Transverse colon (tissue), 4 donors: ENCODE measurements around the gene FSCN2. TPM values are rescaled to one million over a fixed set of nuclear protein-coding genes. Genes with fewer than 3 reads are reported as not detected.

ENCODE experiments used
- DNase-seq: peaks from one replicate; pipeline ENCODE4 v3.0.0-alpha.2; 2019
- H3K27ac ChIP-seq, 4 donors: fragments of 200-600 bp; sonication (generic); 2 replicates each; pipeline ENCODE4 v1.5.1; 2016 to 2018; ENCODE audit warnings: inconsistent platforms in 4 of 4
- H3K27me3 ChIP-seq: fragments of 200-600 bp; sonication (generic); 2 replicates; pipeline ENCODE4 v1.5.1; 2017; ENCODE audit warnings: inconsistent platforms
- H3K36me3 ChIP-seq, 4 donors: fragments of 200-600 bp; sonication (generic); 2 replicates each; pipeline ENCODE4 v1.5.1; 2017 to 2019; ENCODE audit warnings: inconsistent platforms in 4 of 4
- H3K4me1 ChIP-seq, 4 donors: fragments of 200-600 bp; sonication (generic); 2 replicates each; pipeline ENCODE4 v1.5.1; 2017 to 2020; ENCODE audit warnings: inconsistent platforms in 4 of 4
- H3K4me3 ChIP-seq, 4 donors: fragments of 200-600 bp; sonication (generic); 1 replicate in 1 of 4; 2 replicates in 3 of 4; pipeline versions ENCODE4 v1.5.1 to v1.6.1; 2017 to 2019; ENCODE audit warnings: inconsistent platforms in 4 of 4
- H3K9me3 ChIP-seq, 2 donors: fragments of 200-600 bp; sonication (generic); 2 replicates each; pipeline ENCODE4 v1.5.1; 2017 to 2019; ENCODE audit warnings: inconsistent platforms in 2 of 2
- CTCF ChIP-seq, 5 experiments: fragments of 200-600 bp in 3 of 5; fragments of 450-650 bp in 2 of 5; sonication (generic) in 3 of 5; IDR thresholded peaks; 1 replicate in 2 of 5; 2 replicates in 3 of 5; pipeline ENCODE4 v1.5.1; 2016 to 2017; ENCODE audit warnings: antibody characterized with exemption in 5 of 5, inconsistent platforms in 3 of 5, mild to moderate bottlenecking in 2 of 5, moderate library complexity in 1 of 5
- EP300 ChIP-seq: sonication (generic); formaldehyde crosslinking; IDR thresholded peaks from one replicate; pipeline ENCODE4 v1.6.1; 2017; ENCODE audit warnings: antibody characterized with exemption, low read depth
- POLR2A ChIP-seq: fragments of 450-650 bp; IDR thresholded peaks from one replicate; pipeline ENCODE4 v1.6.1; 2016; ENCODE audit warnings: antibody characterized with exemption, mild to moderate bottlenecking, moderate library complexity
- POLR2AphosphoS5 ChIP-seq, 3 donors: sonication (generic); formaldehyde crosslinking; IDR thresholded peaks; one replicate each; pipeline ENCODE4 v1.6.1; 2016; ENCODE audit warnings: antibody characterized with exemption in 3 of 3
- WGBS, 2 donors: methylation state at CpG; one replicate each; pipeline ENCODE4 v1.1.5; 2018; ENCODE audit warnings: low coverage in 1 of 2; 5-methylcytosine and 5-hydroxymethylcytosine counted together
- in situ Hi-C, 4 donors: fragments of 200-750 bp; cut with MboI; loops; one replicate each; pipeline versions ENCODE4 v1.15.0 to v1.15.1; 2017; ENCODE audit warnings: low sequenced_read_pairs in 3 of 4, low pct_ligation_motif_present in 1 of 4, low pct_unique_long_range_greater_than_20kb in 1 of 4
- intact Hi-C: fragments of 100-400 bp; cut with DNase I; formaldehyde crosslinking; loops from one replicate; pipeline ENCODE4 v1.15.1; 2023; ENCODE audit warnings: low total_unique reads
- total RNA-seq, 4 donors: library from RNA; depleted of rRNA; stranded (reverse); fragments of >200 nt; gene quantifications; one replicate each; pipeline ENCODE4 v1.1.0, GENCODE V29; 2016

The FSCN2 gene
- total RNA-seq, 4 donors from 2014 or later, result 2.3 to 36.4 (median 17.2) TPM

DNA sequence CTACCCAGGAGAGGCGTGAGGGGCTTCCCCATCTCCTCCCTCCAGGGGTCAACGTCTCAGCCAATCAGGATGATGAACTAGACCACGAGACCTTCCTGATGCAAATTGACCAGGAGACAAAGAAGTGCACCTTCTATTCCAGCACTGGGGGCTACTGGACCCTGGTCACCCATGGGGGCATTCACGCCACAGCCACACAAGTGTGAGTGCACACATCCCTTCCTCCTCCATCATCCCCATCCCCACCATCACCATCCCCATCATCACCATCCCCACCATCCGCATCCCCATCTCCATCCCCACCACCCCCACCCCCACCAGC is 6.8 kb downstream of the FSCN2 start:
- H3K27ac ChIP-seq, result no peak overlapping the region
- no peak for TF ChIP-seq CTCF (IDR thresholded peaks at IDR 0.05)
- no peak for TF ChIP-seq POLR2AphosphoS5 (IDR thresholded peaks at IDR 0.05)
- TF ChIP-seq POLR2A, result no peak
- no peak for TF ChIP-seq EP300
- H3K4me1 ChIP-seq, result peaks cover 7 to 17% (median 11%) of the 10 kb centered on the region in 4 donors
- H3K9me3 ChIP-seq, result no peaks in the 10 kb centered on the region
- H3K4me3 ChIP-seq, result no peak overlapping the region
- peaks cover 29% of the 10 kb centered on the region for H3K27me3 ChIP-seq
- no peaks in the 10 kb centered on the region for H3K36me3 ChIP-seq
- in situ Hi-C loops, result no loop called here
- intact Hi-C loops, result loop anchor here (10.0 kb wide), 1 partner anchor 280 kb away; no protein-coding TSS in a partner anchor
- 78% methylated on average over 5 of the region's 5 CpGs; no CpG with 5 or more reads in 1 of the 2 donors for WGBS, 2 donors
- no peak for DNase-seq

- 57% methylated on average over 13 of the region's 13 CpGs; no CpG with 5 or more reads in 1 of the 2 donors for WGBS, 2 donors
- Histone ChIP-seq H3K4me3 (no peak overlapping the region), H3K4me1 (peaks cover 7 to 17% (median 11%) of the 10 kb centered on the region in 4 donors), H3K27ac (no peak overlapping the region), H3K36me3 (peaks cover 0 to 2% (median 0%) of the 10 kb centered on the region in 4 donors), H3K27me3 (peaks cover 25% of the 10 kb centered on the region), H3K9me3 (no peaks in the 10 kb centered on the region)
- TF ChIP-seq EP300 (no peak), CTCF (IDR thresholded peaks at IDR 0.05) (no peak)
- in situ Hi-C loops, result no loop called here
- intact Hi-C loops, result loop anchor here (10.0 kb wide), 1 partner anchor 281 kb away; no protein-coding TSS in a partner anchor
- DNase-seq, result no peak
Observed at GRCh38 chr17:81535480-81536298, 7.5 kb downstream of the FSCN2 start.

DNA sequence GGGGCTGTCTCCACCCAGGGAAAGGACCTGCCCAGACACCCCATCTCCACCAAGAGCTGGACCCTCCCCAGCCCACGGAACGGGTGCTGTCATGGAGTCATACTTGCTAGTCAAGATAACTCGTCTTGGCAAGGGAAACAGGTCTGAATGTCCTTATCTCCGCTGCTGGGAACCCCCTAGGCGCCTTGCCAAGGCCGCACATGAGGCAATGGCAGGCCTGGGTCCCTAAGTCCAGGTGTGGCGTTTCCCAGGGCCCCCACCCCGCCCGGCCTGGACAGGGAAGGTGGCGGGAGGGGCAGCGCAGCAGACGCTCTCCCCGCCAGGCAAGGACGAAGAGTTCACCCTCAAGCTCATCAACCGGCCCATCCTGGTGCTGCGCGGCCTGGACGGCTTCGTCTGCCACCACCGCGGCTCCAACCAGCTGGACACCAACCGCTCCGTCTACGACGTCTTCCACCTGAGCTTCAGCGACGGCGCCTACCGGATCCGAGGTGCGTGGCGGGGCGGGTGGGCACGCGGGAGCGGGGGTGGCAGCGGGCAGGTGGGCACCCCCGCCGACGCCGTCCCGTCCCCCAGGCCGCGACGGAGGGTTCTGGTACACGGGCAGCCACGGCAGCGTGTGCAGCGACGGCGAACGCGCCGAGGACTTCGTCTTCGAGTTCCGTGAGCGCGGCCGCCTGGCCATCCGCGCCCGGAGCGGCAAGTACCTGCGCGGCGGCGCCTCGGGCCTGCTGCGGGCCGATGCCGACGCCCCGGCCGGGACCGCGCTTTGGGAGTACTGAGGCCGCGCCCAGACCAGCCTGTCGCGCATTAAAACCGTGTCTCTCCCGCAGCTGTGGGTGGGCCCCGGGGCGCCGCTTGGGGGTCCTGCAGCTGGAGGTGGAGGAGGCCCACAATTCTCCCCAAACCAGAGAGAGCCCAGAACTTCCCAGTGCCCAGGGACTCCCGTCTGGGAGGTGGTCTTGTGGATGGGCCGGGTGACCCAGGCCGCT is 8.4 kb downstream of the FSCN2 start:
- H3K27me3 ChIP-seq, result peaks cover 25% of the 10 kb centered on the region
- in situ Hi-C loops, result no loop called here

More for the DNA sequence above, 8.4 kb downstream of the FSCN2 start:
- WGBS, 2 donors, result 25% methylated on average over 53 of the region's 89 CpGs; no CpG with 5 or more reads in 1 of the 2 donors
- no peaks in the 10 kb centered on the region for H3K9me3 ChIP-seq
- TF ChIP-seq CTCF (IDR thresholded peaks at IDR 0.05), result no peak
- no peak for TF ChIP-seq POLR2A
- no peak for TF ChIP-seq EP300
- no peak for TF ChIP-seq POLR2AphosphoS5 (IDR thresholded peaks at IDR 0.05)
- H3K27ac ChIP-seq, result no peak overlapping the region
- intact Hi-C loops, result loop anchor here (10.0 kb wide), 1 partner anchor 282 kb away; no protein-coding TSS in a partner anchor
- peaks cover 0 to 6% (median 0%) of the 10 kb centered on the region in 4 donors for H3K36me3 ChIP-seq
- no peak for DNase-seq
- H3K4me3 ChIP-seq, result peak overlapping the region in 1 of 4 donors; percentile 5
- peaks cover 7 to 17% (median 11%) of the 10 kb centered on the region in 4 donors for H3K4me1 ChIP-seq
